GM18511 (cell line): ENCODE measurements around the gene LSM14B.
A peak's percentile ranks its signal among the peaks of the same experiment; 100 is the strongest.
"Not testable (repeated sequence)": the region's sequence is repeated elsewhere in the genome, so short reads cannot be mapped to it uniquely, and the experiment has no call there.

ENCODE experiments used
- ATAC-seq: cut with Tn5 transposase; IDR thresholded peaks from one replicate; pipeline ENCODE4 v1.9.1; 2021; ENCODE audit warnings: mild to moderate bottlenecking, moderate library complexity; ENCODE audit not compliant: unreplicated experiment

Gene LSM14B

GRCh38 chr20:62112368-62112767, 9.9 kb upstream of the LSM14B start:
- no peak for ATAC-seq

- ATAC-seq: no peak
Observed at GRCh38 chr20:62114894-62115293, 7.4 kb upstream of the LSM14B start.

GRCh38 chr20:62115800-62116407, 6.4 kb upstream of the LSM14B start:
- not testable (repeated sequence) for ATAC-seq

- ATAC-seq: no peak
Observed at GRCh38 chr20:62116558-62117361, 5.5 kb upstream of the LSM14B start.

- no peak for ATAC-seq
Observed at GRCh38 chr20:62117362-62117646, 5.0 kb upstream of the LSM14B start.

- ATAC-seq: no peak
Observed at GRCh38 chr20:62117658-62118057, 4.6 kb upstream of the LSM14B start.

GRCh38 chr20:62118113-62119043, 3.9 kb upstream of the LSM14B start:
- no peak for ATAC-seq

- ATAC-seq: no peak
Observed at GRCh38 chr20:62119115-62119514, 3.2 kb upstream of the LSM14B start.

- no peak for ATAC-seq
Observed at GRCh38 chr20:62119591-62120364, 2.5 kb upstream of the LSM14B start.

- ATAC-seq: no peak
Observed at GRCh38 chr20:62120365-62120762, 1.9 kb upstream of the LSM14B start.

- ATAC-seq: peak; percentile 16
Observed at GRCh38 chr20:62120990-62121775, 1.1 kb upstream of the LSM14B start.

- peak; percentile 26 for ATAC-seq
Observed at GRCh38 chr20:62122654-62123449, 577 bp downstream of the LSM14B start.

GRCh38 chr20:62123450-62124118, 1.3 kb downstream of the LSM14B start:
- ATAC-seq: no peak

- ATAC-seq: no peak
Observed at GRCh38 chr20:62126141-62126540, 3.9 kb downstream of the LSM14B start.

- ATAC-seq: no peak
Observed at GRCh38 chr20:62127799-62128198, 5.5 kb downstream of the LSM14B start.

GRCh38 chr20:62128502-62128901, 6.2 kb downstream of the LSM14B start:
- ATAC-seq: no peak

- ATAC-seq: no peak
Observed at GRCh38 chr20:62129731-62130531, 7.7 kb downstream of the LSM14B start.
